Measurements from ENCODE around the gene RALGAPA1.

- TF ChIP-seq CTCF (conservative IDR thresholded peaks at IDR 0.05; ENCODE audit: low read length) (no peak), EZH2phosphoT487 (IDR thresholded peaks at IDR 0.05; ENCODE audit: borderline replicate concordance, low read depth, low read length) (no peak)
These were observed 17.9 kb upstream of the RALGAPA1 start for GRCh38 chr14:35826952-35827416.
